ENCODE data around the gene CPS1. TPM values are rescaled to one million over a fixed set of nuclear protein-coding genes. Genes with fewer than 3 reads are reported as not detected.

Gene CPS1
- total and polyA plus RNA-seq, 2 of the 4 experiments (the other 2 are of a cell fraction): 5.4 to 20.1 TPM

GRCh38 chr2:210540471-210540870 lies 15.9 kb upstream of the CPS1 start:
- no peak overlapping the region for H3K9ac ChIP-seq (ENCODE audit: low read depth, low read length)
- no peak overlapping the region for H2BK15ac ChIP-seq (ENCODE audit: low read depth, low read length)
- H3K9me1 ChIP-seq (ENCODE audit: insufficient read depth, low read length): no peaks in the 10 kb centered on the region
- WGBS, 2 experiments (ENCODE audit: extremely low coverage in 2 of 2, insufficient read length in 1 of 2): no CpG with 5 or more reads among the region's 4 CpGs
- H3K27me3 ChIP-seq (ENCODE audit: control insufficient read depth, insufficient read depth, low read length): no peaks in the 10 kb centered on the region
- H3K4me1 ChIP-seq (ENCODE audit: control insufficient read depth, insufficient read depth, low read length): no peaks in the 10 kb centered on the region
- no peak overlapping the region for H3K23ac ChIP-seq (ENCODE audit: low read depth, low read length)
- in situ Hi-C loops (cut with MboI; ENCODE audit: low sequenced_read_pairs) (no loop called here), dilution Hi-C loops (cut with HindIII; ENCODE audit: low sequenced_read_pairs, unreplicated experiment) (no loop called here), intact Hi-C loops (cut with micrococcal nuclease) (no loop called here)
- H4K20me1 ChIP-seq (ENCODE audit: insufficient read depth, low read length): no peaks in the 10 kb centered on the region
- H2AK9ac ChIP-seq (replicated peaks; ENCODE audit: low read depth, low read length, poor library complexity): no peak overlapping the region
- no peak for TF ChIP-seq SMC3 (IDR thresholded peaks at IDR 0.05; ENCODE audit: low read depth, low read length)
- TF ChIP-seq RCOR1 (IDR thresholded peaks at IDR 0.05; ENCODE audit: insufficient replicate concordance, low read length): no peak
- no peak for TF ChIP-seq ELK1 (IDR thresholded peaks at IDR 0.05; ENCODE audit: borderline replicate concordance, low read depth, low read length)
- TF ChIP-seq FOS (IDR thresholded peaks at IDR 0.05; ENCODE audit: low read depth, low read length): no peak
- no peak for TF ChIP-seq MXI1 (IDR thresholded peaks at IDR 0.05; ENCODE audit: borderline replicate concordance, low read depth, low read length)
- TF ChIP-seq MAZ (IDR thresholded peaks at IDR 0.05; ENCODE audit: borderline replicate concordance, low read depth, low read length): no peak
- TF ChIP-seq BHLHE40 (IDR thresholded peaks at IDR 0.05; ENCODE audit: low read depth, low read length): no peak
- no peak for TF ChIP-seq USF2 (IDR thresholded peaks at IDR 0.05; ENCODE audit: low read depth, low read length)
- no peak for TF ChIP-seq MAFK (IDR thresholded peaks at IDR 0.05; ENCODE audit: low read depth, low read length)
- TF ChIP-seq CTCF (conservative IDR thresholded peaks at IDR 0.05; ENCODE audit: low read depth, low read length): no peak
- TF ChIP-seq CHD1 (IDR thresholded peaks at IDR 0.05; ENCODE audit: low read depth, low read length): no peak
- no peak for TF ChIP-seq CEBPB (IDR thresholded peaks at IDR 0.05; ENCODE audit: low read depth, low read length)
- no peak for TF ChIP-seq RAD21 (IDR thresholded peaks at IDR 0.05; ENCODE audit: low read length)
- no peak for TF ChIP-seq RFX5 (IDR thresholded peaks at IDR 0.05; ENCODE audit: low read depth, low read length)
- no TSS peak for BruUV-seq (replicated peaks)
- POLR2A ChIA-PET (ENCODE audit: unreplicated experiment): no interaction called here
- H4K91ac ChIP-seq (ENCODE audit: insufficient read depth, low read depth, low read length): no peak overlapping the region
- H3K56ac ChIP-seq (ENCODE audit: extremely low read depth, insufficient read depth, low read length): no peak overlapping the region
- H3K4me3 ChIP-seq (ENCODE audit: insufficient read depth, low read depth, low read length): no peak overlapping the region
- H2AK5ac ChIP-seq (ENCODE audit: low read depth, low read length): no peak overlapping the region
- no peak overlapping the region for H4K8ac ChIP-seq (ENCODE audit: low read depth in 2 of 2, low read length in 2 of 2)
- H2BK120ac ChIP-seq (ENCODE audit: low read depth, low read length): no peak overlapping the region
- H3K27ac ChIP-seq (ENCODE audit: insufficient read depth, low read length): no peak overlapping the region
- no peaks in the 10 kb centered on the region for H3K79me1 ChIP-seq (ENCODE audit: low read depth in 1 of 2, low read length in 2 of 2)
- no peak overlapping the region for H2BK20ac ChIP-seq (ENCODE audit: low read depth, low read length)
- no peak overlapping the region for H3K14ac ChIP-seq (replicated peaks; ENCODE audit: low read depth, low read length)
- no peak overlapping the region for H3K4ac ChIP-seq (ENCODE audit: low read depth, low read length)
- no peak overlapping the region for H3K18ac ChIP-seq (ENCODE audit: low read depth, low read length)
- CTCF ChIA-PET: no interaction called here
- no peak for ATAC-seq (ENCODE audit: low read depth)
- no peaks in the 10 kb centered on the region for H3K9me3 ChIP-seq (ENCODE audit: control insufficient read depth, insufficient read depth, low read length)
- peak; percentile 4 for DNase-seq
- no peak overlapping the region for H2AFZ ChIP-seq (replicated peaks; ENCODE audit: low read length, poor library complexity)
- H3K4me2 ChIP-seq (ENCODE audit: low read depth, low read length): no peak overlapping the region
- no peaks in the 10 kb centered on the region for H3K36me3 ChIP-seq (ENCODE audit: control insufficient read depth, insufficient read depth, low read length)
- no peak overlapping the region for H4K5ac ChIP-seq (ENCODE audit: low read depth, low read length)
- no peak overlapping the region for H2BK5ac ChIP-seq (ENCODE audit: low read depth, low read length, poor library complexity, severe bottlenecking)

Measured in IMR-90 (cell line).